ENCODE measurements around the gene PALB2. TPM values are rescaled to one million over a fixed set of nuclear protein-coding genes. Genes with fewer than 3 reads are reported as not detected.

Gene PALB2
- total and polyA plus RNA-seq, 2 of the 8 experiments (the other 6 are each of a cell fraction or from before 2014, with no cell fraction given) = 12.5 to 33.1 TPM

GRCh38 chr16:23579371-23579770, 61.7 kb downstream of the PALB2 start:
- Histone ChIP-seq H3K23me2 (ENCODE audit: low read depth, low read length) (no peaks in the 10 kb centered on the region), H3K4me3 (ENCODE audit: extremely low read depth in 1 of 4, insufficient read depth in 2 of 4, low read depth in 3 of 4, low read length in 4 of 4) (no peak overlapping the region), H2BK20ac (ENCODE audit: low read length) (no peak overlapping the region), H3K27me3 (replicated peaks in 1 of 4; ENCODE audit: control insufficient read depth in 3 of 4, extremely low read depth in 1 of 4, insufficient read depth in 3 of 4, low read length in 3 of 4) (no peaks in the 10 kb centered on the region), H3K56ac (replicated peaks; ENCODE audit: insufficient read length, low read depth, low read length) (no peak overlapping the region), H3K4me2 (ENCODE audit: insufficient read depth in 1 of 2, low read depth in 2 of 2, low read length in 2 of 2) (no peak overlapping the region), H4K20me1 (replicated peaks in 1 of 2; ENCODE audit: control insufficient read depth in 1 of 2, insufficient read depth in 2 of 2, low read length in 2 of 2) (peaks cover 2 to 13% of the 10 kb centered on the region in 2 experiments), H2AFZ (ENCODE audit: low read length) (no peak overlapping the region), H2BK12ac (ENCODE audit: low read depth, low read length) (no peak overlapping the region), H3K79me2 (ENCODE audit: control insufficient read depth in 1 of 2, insufficient read depth in 2 of 2, low read length in 2 of 2) (no peaks in the 10 kb centered on the region), H4K8ac (ENCODE audit: extremely low read depth, insufficient read depth, low read length) (no peak overlapping the region), H2BK120ac (replicated peaks; ENCODE audit: low read depth, low read length) (no peak overlapping the region), H3K79me1 (ENCODE audit: low read depth, low read length) (no peaks in the 10 kb centered on the region; the same call in 1 of the 2 replicates), H3K9ac (replicated peaks in 1 of 4; ENCODE audit: extremely low read depth in 1 of 4, low read depth in 3 of 4, low read length in 3 of 4) (no peak overlapping the region), H3K36me3 (ENCODE audit: control insufficient read depth in 2 of 4, insufficient read depth in 4 of 4, low read length in 3 of 4) (peaks cover 6 to 30% (median 17%) of the 10 kb centered on the region in 4 experiments; a peak in 7 of 8 replicates), H2BK15ac (ENCODE audit: low read length) (no peak overlapping the region), H4K5ac (ENCODE audit: insufficient read length, low read depth, low read length) (no peak overlapping the region), H3K18ac (ENCODE audit: extremely low read depth, low read length) (no peak overlapping the region), H3K4ac (replicated peaks; ENCODE audit: insufficient read length, low read depth, low read length) (no peak overlapping the region), H2BK5ac (ENCODE audit: low read depth, low read length) (no peak overlapping the region), H4K91ac (replicated peaks; ENCODE audit: insufficient read length, low read length) (no peak overlapping the region), H2AK5ac (ENCODE audit: low read depth, low read length) (no peak overlapping the region), H3K27ac (ENCODE audit: low read depth, low read length) (no peak overlapping the region), H3K14ac (ENCODE audit: insufficient read length) (no peak overlapping the region), H3K9me3 (ENCODE audit: insufficient read depth in 2 of 2, low read depth in 1 of 2, low read length in 1 of 2) (no peaks in the 10 kb centered on the region), H3K4me1 (replicated peaks in 1 of 4; ENCODE audit: control insufficient read depth in 3 of 4, insufficient read depth in 4 of 4, low read length in 3 of 4) (no peaks in the 10 kb centered on the region), H3K23ac (ENCODE audit: insufficient read length) (no peak overlapping the region)
- FAIRE-seq (no peak), DNase-seq (ENCODE audit: low read depth in 1 of 2, low spot score in 2 of 2) (no peak)
- POLR2A ChIA-PET (ENCODE audit: partially characterized antibody) = interaction anchor here (0.7 to 1.1 kb wide), 3 partner anchors 10 to 70 kb away, joined by 3 to 5 read pairs (median 3); no protein-coding TSS in a partner anchor
- WGBS, 2 experiments (ENCODE audit: extremely low coverage in 1 of 2, insufficient coverage in 1 of 2, insufficient read length in 1 of 2, insufficient replicate concordance in 2 of 2, low coverage in 1 of 2, low lambda C conversion rate in 2 of 2, missing lambda C conversion rate in 1 of 2) = 95% methylated on average over 4 of the region's 4 CpGs; no CpG with 5 or more reads in 1 of the 2 experiments
- CTCF ChIA-PET (ENCODE audit: partially characterized antibody) = no interaction called here
- TF ChIP-seq KDM4A (IDR thresholded peaks at IDR 0.05; ENCODE audit: low read depth, low read length, severe bottlenecking) = no peak
- no peak for TF ChIP-seq NANOG (IDR thresholded peaks at IDR 0.05; ENCODE audit: insufficient read depth, low read depth, low read length, poor library complexity, severe bottlenecking)
- no peak for TF ChIP-seq HDAC2 (IDR thresholded peaks at IDR 0.05; ENCODE audit: borderline replicate concordance in 1 of 2, low read depth in 2 of 2, low read length in 2 of 2)
- TF ChIP-seq CBX5 (IDR thresholded peaks at IDR 0.05; ENCODE audit: low read depth, low read length) = no peak
- no peak for TF ChIP-seq SP2 (IDR thresholded peaks at IDR 0.05; ENCODE audit: low read length)
- TF ChIP-seq RAD21 (IDR thresholded peaks at IDR 0.05 in 1 of 2, conservative IDR thresholded peaks at IDR 0.05 in 1 of 2; ENCODE audit: low read depth in 2 of 2, low read length in 2 of 2) = no peak
- no peak for TF ChIP-seq ASH2L (IDR thresholded peaks at IDR 0.05; ENCODE audit: low read length)
- TF ChIP-seq SRF (IDR thresholded peaks at IDR 0.05; ENCODE audit: low read depth, low read length) = no peak
- TF ChIP-seq SIN3A (conservative IDR thresholded peaks at IDR 0.05 in 1 of 2, IDR thresholded peaks at IDR 0.05 in 1 of 2; ENCODE audit: low read depth in 1 of 2, low read length in 2 of 2) = no peak

Data from H1 (cell line).